Measurements from ENCODE around the gene MAD1L1.
"Not testable (repeated sequence)": the region's sequence is repeated elsewhere in the genome, so short reads cannot be mapped to it uniquely, and the experiment has no call there.

Gene MAD1L1

GRCh38 chr7:2044883-2045471 is 187.8 kb downstream of the MAD1L1 start:
- no peak for DNase-seq (ENCODE audit: low spot score)

DNA sequence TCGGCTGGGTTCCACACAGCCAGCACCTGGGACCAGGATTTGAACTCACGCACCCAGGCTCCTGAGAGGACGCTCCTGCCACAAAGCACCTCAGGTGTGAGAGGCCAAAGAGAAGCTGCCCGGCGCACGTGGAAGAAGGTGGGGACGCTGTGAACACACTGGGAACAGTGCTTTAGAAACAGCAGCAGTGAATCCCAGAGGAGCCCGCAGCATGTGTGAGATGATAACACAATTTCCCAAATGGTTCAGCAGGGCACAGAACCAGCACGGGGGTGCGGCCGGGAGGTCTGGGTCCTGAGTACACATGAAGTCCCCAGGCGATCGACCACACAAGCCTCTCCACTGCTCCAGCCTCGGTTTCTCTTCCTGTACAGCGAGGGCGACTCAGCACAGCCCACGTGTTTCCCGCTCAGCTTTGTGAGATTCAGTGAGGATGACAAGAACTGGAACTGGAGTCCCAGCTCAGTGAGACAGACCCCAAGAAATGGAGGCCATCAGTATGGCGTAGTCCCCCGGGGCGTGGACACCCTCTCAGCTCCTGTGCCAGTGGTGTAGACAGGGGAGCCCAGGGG is 188.3 kb downstream of the MAD1L1 start:
- DNase-seq (ENCODE audit: low spot score) = no peak

GRCh38 chr7:2043316-2044039 is 189.3 kb downstream of the MAD1L1 start:
- no peak for DNase-seq (ENCODE audit: low spot score)

DNA sequence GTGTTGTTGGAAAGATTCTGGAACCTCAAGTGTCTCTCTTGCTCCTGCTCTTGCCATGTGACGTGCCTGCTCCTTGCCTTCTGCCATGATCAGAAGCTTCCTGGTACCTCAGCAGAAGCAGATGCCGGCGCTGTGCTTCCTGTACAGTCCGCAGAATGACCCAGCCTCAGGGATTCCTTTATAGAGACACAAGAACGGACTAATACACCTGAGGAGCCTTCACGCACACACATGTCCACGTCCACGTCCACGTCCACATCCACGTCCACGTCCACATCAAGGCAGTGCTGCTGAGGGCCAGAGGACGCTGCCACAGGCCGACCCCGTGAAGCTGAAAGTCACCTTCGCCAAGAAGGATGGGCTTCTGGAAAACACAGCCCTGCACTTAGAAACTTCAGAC is 190.1 kb downstream of the MAD1L1 start:
- DNase-seq (ENCODE audit: low spot score) = no peak

DNA sequence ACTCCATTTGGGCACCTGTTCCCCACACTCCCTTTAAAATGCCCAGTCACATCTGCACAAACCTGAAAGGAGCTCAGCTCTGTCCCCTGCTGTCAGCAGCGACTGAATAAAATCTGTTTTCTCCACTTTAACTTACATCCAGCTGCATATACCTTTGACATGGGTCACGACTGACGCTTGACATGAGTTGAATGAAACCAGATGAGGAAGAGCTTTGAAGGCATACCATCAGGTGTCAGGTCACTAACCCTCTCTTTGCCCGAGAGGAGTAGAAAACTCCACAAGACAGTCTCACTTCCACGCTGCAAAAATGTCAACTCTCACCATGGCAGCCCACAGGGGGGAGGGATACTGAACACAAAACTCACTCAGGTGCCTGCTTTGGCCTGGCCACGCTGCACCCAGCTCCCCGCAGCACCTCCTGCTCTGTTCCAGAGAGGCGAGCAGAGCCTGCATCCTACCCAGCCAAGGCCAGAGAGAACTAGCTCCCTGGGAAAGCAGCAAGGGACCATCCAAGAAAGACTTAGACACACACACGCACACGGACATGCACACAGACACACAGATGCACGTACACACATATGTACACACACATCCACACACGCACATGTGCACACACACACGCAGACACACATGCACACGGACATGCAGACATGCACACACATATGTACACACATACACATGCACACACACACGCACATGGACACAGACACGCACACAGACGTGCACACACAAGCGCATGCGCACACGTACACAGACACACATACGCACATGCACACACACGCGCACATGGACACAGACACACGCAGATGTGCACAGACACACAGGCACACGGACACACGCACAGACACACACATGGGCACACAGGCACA is 191.0 kb downstream of the MAD1L1 start:
- DNase-seq (ENCODE audit: low spot score) = no peak

GRCh38 chr7:2040893-2041270 is 191.9 kb downstream of the MAD1L1 start:
- no peak for DNase-seq (ENCODE audit: low spot score)

DNA sequence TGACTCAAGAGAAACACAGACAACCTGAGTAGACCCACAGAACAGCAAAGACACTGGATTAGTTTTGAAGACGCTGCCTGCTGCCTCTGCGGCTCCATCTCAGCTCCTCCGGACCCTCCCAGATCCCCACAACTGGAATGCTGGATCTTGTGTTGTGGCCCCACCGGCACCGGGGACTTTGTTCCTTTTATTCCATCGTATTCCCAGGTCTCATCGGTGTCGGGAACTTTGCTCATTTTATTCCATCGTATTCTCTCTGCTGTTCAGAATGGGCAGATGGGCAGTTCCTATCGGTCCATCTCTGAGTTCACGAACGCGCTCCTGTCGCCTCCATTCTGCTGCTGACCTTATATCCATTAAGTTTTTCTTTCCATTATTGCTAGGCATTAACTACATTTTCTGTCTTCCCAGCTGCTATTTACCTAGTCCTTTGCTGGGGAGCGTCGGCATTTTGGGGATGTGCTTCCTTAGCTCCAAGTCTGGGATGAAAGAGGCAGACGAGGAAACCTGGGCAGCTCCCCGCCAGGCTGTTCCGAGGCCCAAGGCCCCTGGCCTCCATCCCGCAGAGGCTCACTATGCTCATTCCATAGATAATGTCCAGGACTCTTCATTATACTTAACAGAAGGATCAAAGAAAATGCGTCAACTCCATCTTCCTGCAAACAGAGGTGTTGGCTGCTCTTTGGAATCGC is 192.4 kb downstream of the MAD1L1 start:
- DNase-seq (ENCODE audit: low spot score) = no peak

DNA sequence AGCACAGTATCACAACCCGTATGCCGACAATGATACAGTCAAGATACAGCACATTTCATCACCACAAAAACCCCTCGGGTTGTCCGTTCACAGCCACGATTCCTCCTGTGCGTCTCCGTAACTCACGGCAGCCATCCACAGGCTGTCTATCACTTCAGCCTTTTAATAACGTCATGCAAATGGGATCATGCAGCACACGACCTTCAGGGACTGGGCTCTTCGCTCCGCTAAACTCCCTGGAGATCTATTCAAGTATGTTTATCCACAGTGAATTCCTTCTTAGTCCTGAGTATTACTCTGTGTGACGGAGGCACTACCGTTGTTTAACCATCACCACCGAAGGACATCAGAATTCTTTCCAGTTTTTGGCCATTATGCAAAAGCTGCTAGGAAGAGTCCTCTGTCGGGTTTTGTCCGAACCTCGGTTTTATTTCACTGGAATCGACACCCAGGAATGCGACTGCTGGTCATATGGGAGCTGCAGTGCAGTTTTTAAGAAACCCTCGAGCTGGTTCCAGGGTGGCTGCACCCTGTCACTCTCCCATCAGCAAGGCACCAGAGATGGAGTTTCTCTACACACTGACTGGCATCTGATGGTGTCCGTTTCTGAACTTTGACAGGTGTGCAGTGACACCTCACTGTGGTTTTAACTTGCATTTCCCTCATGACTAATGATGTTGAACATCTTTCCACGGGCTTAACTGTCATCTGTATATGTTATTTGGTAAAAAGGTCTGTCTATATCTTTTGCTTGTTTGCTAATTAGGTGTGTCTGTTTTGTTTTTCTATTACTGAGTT is 193.6 kb downstream of the MAD1L1 start:
- DNase-seq (ENCODE audit: low spot score) = no peak

DNA sequence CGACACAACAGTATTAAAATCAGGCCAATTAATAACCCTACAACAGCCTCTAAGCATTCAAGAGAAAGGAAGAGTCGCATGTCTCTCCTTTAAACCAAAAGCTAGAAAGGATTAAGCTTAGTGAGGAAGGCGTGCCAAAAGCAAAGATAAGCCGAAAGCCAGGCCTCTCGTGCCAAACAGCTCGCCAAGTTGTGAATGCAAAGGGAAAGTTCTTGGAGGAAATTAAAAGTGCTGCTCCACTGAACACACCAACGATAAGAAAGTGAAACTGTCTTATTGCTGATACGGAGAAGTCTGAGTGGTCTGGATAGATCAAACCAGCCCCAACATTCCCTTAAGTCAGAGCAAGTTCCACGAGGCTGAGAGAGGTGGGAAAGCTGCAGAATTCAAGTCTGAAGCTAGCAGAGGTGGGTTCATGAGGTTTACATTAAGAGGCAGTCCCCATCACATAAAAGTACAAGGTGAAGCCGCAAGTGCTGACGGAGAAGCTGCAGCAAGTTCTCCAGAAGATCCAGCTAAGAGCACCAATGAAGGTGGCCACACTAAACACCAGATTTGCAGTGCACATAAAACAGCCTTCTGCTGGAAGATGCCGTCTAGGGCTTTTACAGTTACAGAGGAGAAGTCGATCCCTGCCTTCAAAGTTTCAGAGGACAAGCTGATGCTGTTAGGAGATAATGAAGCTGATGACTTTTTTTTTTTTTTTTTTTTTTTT is 194.8 kb downstream of the MAD1L1 start:
- DNase-seq (ENCODE audit: low spot score) = peak; percentile 20

DNA sequence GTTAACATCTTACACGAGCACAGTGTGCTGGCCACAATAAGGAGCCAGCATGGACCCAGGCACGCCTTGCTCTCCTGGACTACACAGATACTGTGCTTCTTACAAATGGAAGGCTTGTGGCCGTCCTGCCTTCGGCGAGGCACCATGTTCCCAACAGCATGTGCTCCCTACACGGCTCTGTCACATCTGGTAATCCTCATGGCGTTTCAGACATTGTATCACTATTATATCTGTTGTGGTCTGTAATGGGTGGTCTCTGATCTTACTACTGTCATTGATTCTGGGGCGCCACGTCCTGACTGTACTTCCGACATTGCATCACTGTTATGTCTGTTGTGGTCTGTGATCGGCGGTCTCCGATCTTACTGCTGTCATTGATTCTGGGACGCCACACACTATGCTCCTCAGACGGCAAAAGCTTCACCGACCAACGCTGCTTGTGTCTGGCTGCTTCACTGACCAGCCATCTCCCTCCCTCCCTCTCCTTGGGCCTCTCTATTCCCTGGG is 195.4 kb downstream of the MAD1L1 start:
- peak; percentile 27 for DNase-seq (ENCODE audit: low spot score)

GRCh38 chr7:2036786-2037185 is 196.0 kb downstream of the MAD1L1 start:
- no peak for DNase-seq (ENCODE audit: low spot score)

DNA sequence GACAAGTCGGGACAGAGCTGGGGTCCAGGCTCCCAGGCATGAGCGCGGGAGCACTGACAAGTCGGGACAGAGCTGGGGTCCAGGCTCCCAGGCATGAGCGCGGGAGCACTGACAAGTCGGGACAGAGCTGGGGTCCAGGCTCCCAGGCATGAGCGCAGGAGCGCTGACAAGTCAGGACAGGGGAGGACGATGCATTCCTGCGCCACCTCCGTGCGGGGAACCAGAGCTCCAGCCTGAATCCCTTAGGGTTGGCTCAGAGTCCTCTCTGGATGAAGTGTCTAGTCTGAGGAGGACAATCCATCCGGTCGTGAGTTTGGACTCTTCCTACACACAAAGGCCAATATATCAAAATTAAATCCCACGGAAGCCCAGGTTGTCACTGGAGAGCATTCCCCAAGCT is 196.5 kb downstream of the MAD1L1 start:
- DNase-seq (ENCODE audit: low spot score) = not testable (repeated sequence)

DNA sequence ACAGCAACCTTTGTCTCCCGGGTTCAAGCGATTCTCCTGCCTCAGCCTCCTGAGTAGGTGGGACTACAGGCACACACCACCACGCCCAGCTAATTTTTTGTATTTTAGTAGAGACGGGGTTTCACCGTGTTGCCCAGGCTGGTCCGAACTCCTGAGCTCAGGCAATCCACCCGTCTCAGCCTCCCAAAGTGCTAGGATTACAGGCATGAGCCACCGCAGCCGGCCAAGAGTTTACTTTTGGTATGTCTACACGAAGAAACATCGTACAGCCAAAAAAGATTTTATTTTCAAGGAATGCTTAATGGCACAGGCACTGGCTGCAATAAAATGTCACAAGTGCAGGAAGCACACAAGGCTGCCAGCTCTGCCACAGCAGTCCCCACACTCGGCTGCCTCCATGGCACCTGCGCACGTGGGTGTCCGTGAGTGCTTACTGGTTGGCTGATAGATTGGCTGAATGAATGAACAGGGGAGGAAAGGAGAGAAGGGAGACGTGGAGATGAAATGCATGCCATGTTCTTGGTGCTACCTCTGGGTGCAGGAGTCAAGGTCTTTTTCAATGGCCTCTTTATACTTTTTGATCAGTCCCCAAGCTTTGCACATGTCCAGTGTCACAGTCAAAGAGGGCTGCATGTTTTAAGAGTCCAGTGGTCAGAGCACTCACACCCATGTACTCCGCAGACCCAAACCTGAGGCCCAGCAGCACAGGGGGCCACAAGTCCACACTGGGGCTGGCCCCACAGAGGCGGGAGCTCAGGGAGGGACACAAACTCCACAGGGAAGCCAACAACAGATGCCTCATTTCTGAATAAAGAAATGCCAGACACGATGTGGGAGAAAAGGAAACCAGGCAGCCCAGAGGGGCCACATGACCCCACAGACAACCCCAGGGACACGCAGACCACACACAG is 198.2 kb downstream of the MAD1L1 start:
- no peak for DNase-seq (ENCODE audit: low spot score)

DNA sequence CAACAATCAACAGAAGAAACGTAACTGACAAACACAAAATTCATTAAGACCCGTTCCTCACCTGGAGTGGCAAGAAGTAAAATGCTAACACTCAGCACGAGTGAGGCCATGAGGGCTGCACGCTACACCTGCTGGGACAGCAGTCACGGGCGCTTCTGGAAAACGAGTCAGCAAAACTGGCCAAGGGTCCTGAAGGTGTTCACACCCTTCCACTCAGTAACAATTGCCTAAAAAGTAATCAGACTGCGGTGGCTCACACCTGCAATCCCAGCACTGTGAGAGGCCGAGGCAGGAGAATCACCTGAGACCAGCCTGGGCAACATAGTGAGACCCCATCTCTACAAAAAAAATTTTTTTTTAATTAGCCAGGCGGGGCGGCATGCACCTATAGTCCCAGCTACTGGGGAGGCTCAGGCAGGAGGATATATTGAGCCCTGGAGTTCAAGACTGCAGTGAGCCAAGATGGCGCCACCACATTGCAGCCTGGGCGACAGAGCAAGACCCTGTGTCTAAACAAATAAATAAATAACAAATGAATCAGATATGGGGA is 199.1 kb downstream of the MAD1L1 start:
- DNase-seq (ENCODE audit: low spot score) = no peak

DNA sequence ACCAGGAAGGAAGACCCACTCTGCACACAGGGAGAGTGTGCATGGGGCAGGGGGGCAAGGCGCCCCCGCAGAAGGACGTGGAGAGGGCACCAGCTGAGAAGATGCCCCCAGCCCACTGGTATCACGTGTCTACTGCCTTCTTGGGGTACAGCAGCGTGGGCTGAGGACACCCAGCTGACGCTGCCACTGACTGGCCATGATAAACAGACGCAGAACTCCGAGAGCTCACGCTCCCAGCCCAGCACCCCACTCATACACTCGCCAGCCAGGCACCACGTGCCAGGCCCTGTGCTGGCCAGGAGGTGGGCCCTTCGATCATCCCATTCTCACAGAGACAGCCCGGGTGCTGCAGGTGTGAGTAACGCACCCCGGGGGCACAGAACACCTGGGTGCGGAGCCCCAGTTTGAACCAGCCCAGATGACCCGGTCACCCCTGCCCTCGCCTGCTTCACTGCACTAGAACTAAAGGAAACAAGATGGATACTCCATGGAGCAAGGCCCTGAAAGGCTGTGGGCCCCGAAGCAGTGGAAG is 199.8 kb downstream of the MAD1L1 start:
- DNase-seq (ENCODE audit: low spot score) = no peak

- DNase-seq (ENCODE audit: low spot score) = no peak
Observed at GRCh38 chr7:2032030-2032875, 200.5 kb downstream of the MAD1L1 start.

- DNase-seq (ENCODE audit: low spot score) = no peak
Observed at GRCh38 chr7:2031451-2031845, 201.3 kb downstream of the MAD1L1 start.

Data from AG08395 (cell line).